Superior temporal gyrus (tissue), 1 donor: ENCODE data around the gene TMBIM6.

Experiments used
- DNase-seq: peaks from one replicate; pipeline ENCODE4 v3.0.0-alpha.2; 2016; ENCODE audit errors: extremely low spot score

TMBIM6 gene

DNA sequence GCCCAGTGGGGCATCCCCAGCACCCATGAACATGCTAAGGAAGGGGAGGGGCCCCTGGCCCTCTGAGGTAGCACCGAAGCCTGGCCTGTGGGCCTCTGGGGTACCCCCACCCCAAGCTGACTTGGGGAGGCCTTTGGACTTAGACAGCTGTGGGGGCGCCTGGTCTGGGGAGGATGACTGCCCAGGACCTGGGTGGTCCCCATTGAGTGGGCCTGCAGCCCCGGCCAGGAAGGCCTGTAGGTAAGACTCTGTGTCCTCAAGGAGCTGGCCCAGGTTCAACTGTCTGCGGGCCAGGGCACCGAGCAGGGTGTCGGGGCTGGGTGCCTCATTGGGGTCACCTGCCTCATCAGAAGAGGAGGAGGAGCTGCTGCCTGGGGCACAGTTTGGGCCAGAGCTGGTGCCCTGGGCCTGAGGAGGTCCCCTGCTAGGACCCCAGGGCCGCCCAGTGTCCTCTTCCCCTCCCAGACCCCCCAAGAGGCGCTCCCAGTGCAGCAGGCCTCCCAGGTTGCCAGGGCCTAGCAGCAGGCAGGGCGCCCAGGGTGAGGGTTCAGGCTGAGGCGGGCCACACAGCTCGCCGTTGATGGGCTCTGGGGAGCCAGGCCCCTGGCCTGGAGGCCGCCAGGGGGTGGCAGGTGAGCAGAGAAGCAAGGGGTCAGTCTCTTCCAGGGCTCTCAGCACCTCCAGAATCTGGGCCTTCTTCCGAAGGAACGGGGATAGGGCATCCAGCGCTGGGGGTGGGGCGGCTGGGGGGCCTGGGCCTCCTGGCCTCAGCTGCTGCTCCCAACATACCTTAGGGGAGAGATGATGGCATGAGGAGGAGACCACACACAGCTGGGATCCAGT lies 55.5 kb downstream of the TMBIM6 start:
- no peak for DNase-seq

DNA sequence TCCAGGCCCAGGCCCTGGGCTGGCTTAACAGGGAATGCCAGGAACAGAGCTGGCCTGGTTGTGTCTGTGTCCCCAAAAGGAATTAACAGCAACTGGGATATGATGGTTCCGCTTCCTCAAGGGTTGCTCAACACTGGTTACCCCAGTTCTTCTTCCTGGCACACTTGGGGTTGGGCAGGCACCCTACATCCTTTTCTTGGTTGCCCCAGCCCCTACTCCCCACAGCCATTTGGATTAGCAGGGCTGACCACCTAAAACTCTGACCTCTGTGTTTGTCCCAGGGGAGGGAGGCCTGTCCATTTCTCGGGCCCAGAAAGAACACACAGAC lies 56.1 kb downstream of the TMBIM6 start:
- DNase-seq = no peak

DNA sequence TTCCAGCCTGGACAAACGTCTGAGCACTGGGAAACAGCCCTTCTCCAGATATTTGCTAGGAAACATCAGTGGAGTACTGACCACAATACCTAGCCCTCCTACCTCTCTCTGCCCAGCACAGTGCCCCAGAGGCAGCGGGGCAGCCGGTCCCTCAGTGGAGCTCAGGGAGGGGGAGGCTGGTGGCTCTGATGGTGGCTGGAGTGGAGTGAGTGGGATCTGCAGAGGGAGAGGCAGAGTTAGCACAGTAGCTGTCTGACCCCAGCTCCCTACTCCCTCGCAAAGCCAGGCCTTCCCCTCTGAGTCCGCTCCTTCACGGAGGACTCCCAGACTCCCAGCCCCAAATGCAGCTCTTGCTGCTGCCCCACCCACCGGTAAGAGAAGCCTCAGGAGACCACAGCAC lies 56.9 kb downstream of the TMBIM6 start:
- no peak for DNase-seq

DNA sequence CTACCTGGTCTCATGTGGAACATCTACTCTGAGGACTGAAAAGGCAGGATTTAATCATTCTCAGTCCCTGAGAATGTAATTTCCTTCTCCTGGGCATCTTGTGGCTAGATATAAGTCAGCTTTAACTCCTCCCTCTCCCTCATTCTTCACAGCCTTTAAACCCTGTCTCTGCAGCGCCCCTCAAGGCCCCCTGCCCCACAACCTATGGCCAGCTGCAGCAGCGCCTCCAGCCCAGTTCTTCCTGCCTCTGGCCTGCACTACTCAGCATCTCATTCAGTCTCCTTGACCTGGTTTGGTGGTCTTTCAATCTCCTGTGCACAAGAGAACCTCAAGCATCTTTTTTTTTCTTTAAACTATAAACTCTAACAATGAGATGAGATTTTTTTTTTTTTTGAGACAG lies 57.6 kb downstream of the TMBIM6 start:
- DNase-seq = no peak

DNA sequence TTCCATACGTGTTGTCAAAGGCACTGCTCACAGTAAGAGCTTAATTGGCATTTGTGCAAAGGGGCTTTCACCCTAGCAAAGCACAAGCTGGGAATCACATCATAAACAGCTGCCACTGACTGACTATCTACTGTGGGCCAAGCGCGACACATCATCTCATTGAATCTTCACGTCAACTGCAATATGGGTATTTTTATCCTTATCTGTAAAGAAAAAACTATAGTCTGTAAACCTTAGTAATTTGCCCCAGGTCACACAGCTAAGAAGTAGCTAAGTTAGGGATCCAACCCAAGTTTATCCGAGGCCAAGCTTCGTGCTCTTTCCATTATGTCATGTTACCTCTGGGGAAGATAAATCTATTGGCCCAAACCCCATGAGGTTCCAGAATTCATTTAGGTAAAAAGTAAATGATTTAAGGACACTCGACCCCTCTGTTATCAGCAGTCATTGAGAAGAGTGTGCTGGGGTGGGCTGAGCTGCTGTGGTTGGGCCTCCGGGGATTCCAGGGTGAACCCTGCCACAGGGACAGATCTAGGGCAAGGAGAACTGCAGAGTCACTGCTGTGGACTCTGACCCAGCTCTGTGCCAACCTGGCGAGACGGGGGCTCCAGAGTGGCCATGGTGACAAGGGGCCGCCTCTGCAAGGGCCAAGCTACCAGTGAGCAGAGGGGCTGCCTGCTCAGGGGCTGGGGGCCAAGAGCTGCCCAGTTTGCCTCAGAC lies 59.2 kb downstream of the TMBIM6 start:
- DNase-seq = no peak

DNA sequence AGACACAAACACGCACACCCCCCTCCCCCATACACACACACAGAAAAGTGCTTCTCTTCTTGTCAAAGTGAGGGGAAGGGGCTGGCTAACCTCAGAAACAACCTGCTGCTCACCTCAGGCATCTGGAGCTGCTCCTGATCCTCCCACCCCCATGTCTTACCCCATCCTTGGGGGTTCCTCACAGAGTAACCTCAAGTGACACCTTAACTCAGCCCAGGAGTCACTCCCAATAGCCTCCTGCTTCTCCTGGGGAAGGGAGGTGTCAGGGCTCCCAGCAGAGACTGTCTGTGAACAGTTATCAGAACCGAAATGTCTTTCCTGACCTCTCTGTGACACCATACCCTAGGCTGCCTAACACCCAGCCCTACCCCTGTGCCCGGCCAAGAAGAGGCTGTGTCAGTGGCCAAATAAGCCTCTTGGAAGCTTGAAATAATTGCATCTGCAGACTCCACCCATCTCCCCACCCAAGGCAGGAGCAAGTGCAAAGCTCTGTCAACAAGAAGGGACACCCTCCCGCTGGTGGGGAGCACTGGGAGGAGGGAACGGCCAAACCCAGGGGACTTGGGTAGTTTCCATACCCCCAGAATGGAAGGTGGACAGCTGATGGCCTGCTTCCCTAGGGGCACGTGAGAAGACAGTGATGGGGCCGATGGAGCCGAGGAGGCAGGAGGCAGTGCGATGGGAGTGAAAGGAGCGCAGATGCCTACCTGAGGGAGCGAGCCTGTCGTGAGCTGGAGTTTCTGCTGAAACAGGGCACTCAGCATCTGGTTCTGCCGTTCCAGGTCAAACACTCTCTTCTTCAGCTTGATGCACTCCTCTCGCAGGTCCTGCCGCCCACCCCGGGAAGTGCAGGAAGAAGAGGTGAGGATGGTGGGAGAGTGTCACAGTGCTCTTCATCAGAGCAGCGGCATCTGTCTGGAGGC lies 60.0 kb downstream of the TMBIM6 start:
- no peak for DNase-seq

DNA sequence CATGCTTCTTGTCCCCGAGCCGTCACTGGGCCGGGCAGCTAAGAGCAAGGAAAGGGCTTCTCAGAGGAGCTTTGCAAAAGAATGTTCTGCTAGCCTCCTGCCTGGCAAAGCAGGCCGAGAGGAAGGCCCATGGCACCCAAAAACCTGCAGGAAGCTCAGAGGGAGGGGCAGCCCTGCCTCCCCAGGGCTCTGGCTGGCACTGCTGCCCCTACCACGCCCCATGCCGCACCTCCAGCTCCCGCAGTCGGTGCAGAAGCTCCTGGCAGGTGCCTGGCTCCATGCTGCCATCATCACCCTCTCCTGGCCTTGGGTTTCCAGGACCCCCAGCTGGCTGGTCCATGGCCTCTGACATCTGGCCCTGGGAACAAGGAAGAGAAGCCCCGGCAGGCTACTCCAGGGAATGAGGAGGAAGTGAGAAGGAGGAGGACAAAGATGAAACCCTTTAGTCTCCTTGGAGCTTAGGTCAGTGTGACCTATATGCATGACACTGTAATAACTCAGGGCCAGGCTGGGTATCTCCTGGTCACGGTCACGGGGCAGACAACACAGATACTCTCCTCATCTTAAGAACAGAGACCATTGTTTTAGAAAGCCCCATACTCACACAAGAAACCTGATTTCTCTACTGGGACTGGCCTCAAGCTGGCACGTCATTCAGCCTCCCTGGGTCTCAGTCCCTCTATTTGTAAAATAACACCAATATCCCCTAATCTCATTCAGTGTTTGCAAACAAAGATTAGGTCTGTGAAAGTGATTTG lies 62.5 kb downstream of the TMBIM6 start:
- DNase-seq = no peak

DNA sequence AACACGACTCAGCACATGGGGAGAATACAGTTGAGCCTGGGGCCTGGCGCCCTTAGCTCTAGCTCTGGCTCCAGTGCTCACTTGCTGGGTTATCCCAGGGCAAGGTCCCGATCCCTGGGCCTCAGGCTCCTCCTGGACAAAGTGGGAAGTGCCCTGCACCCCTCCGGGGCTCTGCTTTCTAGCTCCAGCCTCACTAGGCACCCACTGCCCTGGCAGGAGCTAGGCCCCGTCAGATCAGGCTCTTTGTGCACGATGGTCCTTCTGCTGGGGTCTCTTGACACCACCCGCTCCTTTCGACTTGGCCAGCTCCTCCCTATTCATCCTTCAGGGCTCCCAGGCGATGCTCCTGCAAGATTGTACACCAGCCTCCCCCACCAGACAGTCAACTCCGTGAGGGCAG lies 63.5 kb downstream of the TMBIM6 start:
- no peak for DNase-seq

DNA sequence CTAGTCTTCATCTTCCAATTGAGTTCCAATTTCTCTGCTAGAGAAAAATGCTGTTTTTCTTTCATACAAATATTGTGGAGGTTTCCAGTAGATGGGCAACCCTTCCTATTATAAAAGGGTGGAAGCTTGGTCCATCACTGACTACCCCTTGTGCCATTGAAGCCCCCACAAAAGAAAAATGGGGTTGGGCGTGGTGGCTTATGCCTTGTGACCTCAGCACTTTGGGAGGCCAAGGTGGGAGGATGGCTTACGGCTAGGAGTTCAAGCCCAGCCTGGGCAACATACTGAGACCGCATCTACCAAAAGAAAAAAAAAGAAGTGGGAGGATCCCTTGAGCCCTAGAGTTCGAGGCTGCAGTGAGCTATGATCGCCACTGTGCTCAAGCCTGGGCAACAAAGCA lies 64.1 kb downstream of the TMBIM6 start:
- no peak for DNase-seq

DNA sequence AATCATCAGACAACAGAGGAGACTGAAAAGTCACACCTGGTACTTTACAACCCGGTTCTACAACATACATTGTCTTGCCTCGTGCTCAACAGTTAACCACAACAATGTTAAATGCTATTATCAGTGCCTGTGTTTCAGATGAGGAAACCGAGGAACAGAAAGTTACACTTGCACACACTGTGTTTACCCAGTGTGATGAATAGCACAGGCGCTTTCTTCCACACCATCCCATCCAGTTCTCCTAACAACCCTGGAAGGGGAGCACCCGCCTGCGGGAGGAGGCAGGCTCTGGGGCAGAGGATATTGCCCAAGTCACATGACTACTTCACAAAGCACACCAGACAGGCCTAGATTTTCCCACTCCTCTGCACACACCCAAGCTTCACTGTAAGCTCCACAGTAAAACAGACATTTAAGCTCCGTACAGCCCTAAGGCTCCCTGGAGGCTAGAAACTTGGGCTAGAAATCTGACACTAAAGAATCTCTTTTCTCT lies 65.0 kb downstream of the TMBIM6 start:
- no peak for DNase-seq

DNA sequence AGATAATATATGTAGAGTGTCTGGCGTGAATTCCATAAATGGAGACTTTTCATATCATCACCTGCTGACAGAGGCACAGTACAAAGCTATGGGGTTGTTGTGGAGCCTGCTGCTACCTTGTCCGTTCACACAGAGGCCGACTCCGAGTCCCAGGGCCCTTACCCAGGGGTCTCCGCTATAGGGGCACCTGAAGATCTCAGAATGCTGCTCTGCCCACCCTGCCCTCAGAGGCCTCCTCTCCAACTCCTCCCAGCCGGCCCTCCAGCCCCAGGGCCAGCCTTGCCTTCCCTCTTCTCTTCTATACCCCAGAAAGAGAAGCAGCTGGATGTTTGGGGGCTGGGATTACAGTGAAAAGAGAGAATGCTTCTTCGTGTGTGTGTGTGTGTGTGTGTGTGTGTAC lies 65.5 kb downstream of the TMBIM6 start:
- no peak for DNase-seq

DNA sequence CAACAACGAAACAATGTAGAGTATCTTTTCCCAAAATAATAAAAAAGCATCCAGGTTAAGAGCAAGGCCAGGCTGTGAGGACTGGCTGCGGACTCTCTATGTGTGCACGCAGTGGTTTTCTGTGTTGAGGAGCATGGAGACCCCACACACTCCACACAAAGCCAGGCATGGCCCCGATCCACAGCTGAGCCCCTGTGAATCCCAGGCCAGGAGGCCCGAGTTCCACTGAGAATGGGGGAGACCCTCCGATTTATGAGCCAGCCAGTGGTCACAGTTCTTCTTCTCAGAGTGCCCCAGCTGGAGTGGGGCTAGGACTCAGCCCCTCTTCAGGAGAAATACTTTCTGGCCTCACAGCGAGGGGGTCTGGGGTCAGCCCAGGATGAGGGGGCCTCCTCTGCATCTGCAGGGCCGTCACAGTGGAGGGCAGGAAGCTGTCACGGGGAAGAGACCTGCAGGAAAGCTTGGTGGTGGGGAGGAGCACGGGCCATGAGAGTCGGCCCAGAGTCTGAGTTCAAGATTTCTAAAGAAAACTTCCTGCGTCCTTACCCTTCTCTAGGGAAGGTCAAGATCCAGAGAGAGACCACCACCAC lies 66.7 kb downstream of the TMBIM6 start:
- no peak for DNase-seq

DNA sequence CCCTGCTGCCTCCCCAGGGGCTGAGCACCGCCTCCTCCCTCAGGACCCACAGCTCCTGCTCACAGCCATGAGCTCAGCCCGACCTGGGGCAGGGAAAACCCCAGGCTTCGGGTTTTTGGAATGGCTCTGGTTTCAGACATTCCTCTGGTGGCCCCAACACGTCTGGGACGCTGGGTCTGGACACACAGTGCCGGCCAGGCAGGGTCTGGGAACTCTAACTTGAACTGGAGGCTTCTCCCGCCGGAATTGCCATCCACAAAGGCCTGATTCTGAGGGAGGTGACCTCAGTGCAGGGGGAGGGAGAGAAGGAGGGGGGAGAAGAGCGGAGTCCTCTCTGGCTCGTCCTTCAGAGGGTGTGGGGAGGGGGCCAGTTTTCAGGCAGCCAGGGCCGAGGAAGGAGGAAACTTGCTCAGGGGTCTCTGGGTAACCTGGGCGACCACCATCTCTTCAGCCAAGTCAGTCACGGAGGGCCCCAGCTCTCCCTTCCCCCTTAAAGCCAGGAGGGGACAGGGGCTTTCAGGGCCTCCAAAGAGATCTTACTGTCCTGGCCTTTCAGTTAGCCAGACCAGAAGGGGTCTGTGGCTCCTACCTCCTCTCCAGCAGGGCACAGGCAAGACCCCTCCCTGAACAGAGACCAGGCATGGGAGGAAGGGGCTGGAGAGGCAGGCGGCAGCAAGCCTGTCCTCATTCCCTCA lies 67.5 kb downstream of the TMBIM6 start:
- peak; percentile 65 for DNase-seq

DNA sequence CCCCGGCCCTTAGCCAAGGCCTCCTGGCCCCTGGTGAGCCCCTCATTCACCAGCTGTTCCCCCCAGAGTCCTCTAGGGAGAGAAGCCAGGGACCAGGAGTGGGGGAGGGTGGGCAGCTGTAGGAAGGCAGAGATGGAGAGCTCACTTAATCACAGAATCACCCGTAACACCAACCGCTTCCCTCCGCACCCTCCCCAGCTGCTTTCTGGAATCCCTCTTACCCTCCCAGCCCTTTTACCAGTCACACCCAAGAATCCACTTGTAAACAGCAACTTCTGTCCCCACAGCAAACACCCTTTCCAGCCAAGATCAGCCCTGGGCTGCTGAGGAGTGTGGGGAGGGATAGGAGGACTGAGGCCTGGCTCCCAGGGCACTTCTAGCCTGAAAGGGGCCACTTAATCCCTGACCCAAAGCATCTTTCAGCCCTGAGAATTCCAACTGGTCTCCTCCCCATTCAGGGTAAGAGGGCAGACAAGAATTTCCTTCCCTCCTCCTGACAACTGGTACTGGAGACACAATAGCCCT lies 68.1 kb downstream of the TMBIM6 start:
- DNase-seq = peak; percentile 42

DNA sequence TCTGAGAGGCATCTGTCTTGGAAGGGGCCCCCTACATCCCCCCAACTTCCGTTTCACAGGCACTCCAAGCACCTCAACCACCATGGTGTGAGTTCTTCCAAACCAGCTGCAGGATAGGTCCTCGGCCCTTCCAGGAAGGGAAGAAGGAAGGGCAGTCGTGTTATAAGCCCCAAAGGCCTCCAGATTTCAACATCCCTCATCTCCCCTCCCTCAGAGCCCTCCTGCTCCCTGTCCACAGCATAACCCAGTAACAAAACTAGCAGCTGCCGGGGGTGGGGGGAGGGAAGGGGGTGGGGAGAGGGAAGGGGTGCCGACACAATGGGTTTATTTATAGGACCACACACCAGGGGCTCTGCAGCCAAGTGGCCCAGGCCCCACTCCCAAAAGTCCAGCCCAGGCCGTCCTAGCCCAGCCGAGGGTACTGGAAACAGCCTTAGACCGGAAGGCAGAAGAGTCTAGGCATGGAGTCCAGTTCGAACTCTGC lies 68.6 kb downstream of the TMBIM6 start:
- DNase-seq = no peak

DNA sequence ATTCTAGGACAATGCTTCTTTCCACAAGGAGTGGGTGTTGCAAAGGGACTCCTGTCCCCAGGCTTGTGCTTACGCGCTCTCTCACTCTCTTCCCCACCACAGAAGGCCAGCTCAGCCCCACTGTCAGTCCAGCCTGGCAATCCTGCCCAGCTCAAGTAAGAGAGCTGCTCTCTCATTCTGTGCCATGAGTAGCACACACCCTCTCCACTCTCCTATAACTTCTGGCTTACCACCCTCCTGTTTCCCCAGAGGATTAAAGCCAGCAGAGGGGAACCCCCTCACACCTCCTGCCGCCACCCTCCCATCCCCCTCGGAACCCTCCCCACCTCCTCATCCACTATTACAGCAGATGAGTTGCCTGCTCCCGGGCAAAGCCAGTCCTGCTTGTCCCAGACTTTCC lies 69.8 kb downstream of the TMBIM6 start:
- DNase-seq = no peak

DNA sequence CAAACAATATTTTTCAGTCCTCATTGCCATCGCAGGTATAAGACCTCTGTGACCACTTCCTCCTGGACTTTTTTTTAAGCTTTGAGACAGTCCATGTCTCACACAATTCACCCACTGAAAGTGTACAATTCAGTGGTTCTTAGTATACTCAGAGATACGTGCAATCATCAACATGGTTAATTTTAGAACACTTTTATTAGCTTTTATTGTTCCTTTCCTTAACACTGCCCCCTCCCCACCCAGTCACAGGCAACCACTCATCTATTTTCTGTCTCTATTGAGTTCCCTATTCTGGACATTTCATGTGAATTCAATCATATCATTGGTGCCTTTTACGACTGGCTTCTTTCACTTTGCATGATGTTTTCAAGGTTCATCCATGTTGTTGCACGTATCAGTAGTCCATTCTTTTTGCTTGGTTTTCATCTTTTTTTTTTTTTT lies 70.6 kb downstream of the TMBIM6 start:
- no peak for DNase-seq

DNA sequence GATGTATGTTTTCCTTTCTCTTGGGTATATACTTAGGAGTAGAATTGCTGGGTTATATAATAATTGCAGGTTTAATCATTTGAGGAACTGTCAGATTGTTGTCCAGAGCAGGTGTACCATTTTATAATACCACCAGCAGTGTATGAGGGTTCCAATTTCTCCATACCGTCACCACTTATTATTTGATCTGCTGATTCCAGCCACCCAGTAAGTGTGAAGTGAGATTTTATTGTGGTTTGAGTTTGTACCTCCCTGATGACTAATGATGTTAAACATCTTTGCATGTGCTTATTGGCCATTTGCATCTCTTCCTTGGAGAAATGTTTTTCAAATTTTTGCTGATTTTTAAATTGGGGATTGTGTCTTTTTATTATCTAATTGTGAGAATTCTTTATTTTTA lies 71.8 kb downstream of the TMBIM6 start:
- DNase-seq = no peak
